ENCODE results near the gene RTKN2. TPM values are rescaled to one million over a fixed set of nuclear protein-coding genes. Genes with fewer than 3 reads are reported as not detected.
"Not testable (repeated sequence)": the region's sequence is repeated elsewhere in the genome, so short reads cannot be mapped to it uniquely, and the experiment has no call there.

RTKN2 gene
- total RNA-seq, 4 donors from 2014 or later, result 0.49 to 1.6 (median 1.2) TPM; not detected in 1

GRCh38 chr10:62244785-62245467, 23.7 kb downstream of the RTKN2 start:
- no peaks in the 10 kb centered on the region for H3K9me3 ChIP-seq
- WGBS, 2 donors, result 45 to 48% methylated on average over 5 of the region's 5 CpGs
- peaks cover 0 to 4% of the 10 kb centered on the region in 2 donors for H3K4me1 ChIP-seq
- no peaks in the 10 kb centered on the region for H3K27me3 ChIP-seq
- H3K36me3 ChIP-seq, result no peaks in the 10 kb centered on the region
- no peak overlapping the region for H3K4me3 ChIP-seq (replicated peaks in 1 of 3)
- H3K27ac ChIP-seq, result no peak overlapping the region
- TF ChIP-seq CTCF (IDR thresholded peaks at IDR 0.05) (peak; percentile 59 to 79 (median 72)), POLR2A (IDR thresholded peaks at IDR 0.05) (no peak)
- peak in 1 of 2 donors; percentile 7 for DNase-seq
- intact Hi-C loops (cut with DNase I), result loop anchor here (5.0 to 10.0 kb wide), 2 partner anchors 208 to 350 kb away; no protein-coding TSS in a partner anchor

GRCh38 chr10:62244088-62244487, 24.6 kb downstream of the RTKN2 start:
- 89 to 91% methylated on average over 3 of the region's 3 CpGs for WGBS, 2 donors
- no peaks in the 10 kb centered on the region for H3K27me3 ChIP-seq
- H3K27ac ChIP-seq, result no peak overlapping the region
- no peak overlapping the region for H3K4me3 ChIP-seq (replicated peaks in 1 of 3)
- no peaks in the 10 kb centered on the region for H3K9me3 ChIP-seq
- no peaks in the 10 kb centered on the region for H3K36me3 ChIP-seq
- no peak for DNase-seq
- intact Hi-C loops (cut with DNase I), result loop anchor here (5.0 to 10.0 kb wide), 2 partner anchors 207 to 349 kb away; no protein-coding TSS in a partner anchor
- no peak for TF ChIP-seq POLR2A (IDR thresholded peaks at IDR 0.05)
- TF ChIP-seq CTCF (IDR thresholded peaks at IDR 0.05), result no peak
- H3K4me1 ChIP-seq, result peaks cover 0 to 4% of the 10 kb centered on the region in 2 donors

- TF ChIP-seq POLR2A (IDR thresholded peaks at IDR 0.05) (no peak), CTCF (IDR thresholded peaks at IDR 0.05) (no peak)
- WGBS, 2 donors, result 88 to 90% methylated on average over 2 of the region's 2 CpGs
- H3K27me3 ChIP-seq, result no peaks in the 10 kb centered on the region
- no peaks in the 10 kb centered on the region for H3K9me3 ChIP-seq
- no peak overlapping the region for H3K27ac ChIP-seq
- intact Hi-C loops (cut with DNase I), result loop anchor here (5.0 to 10.0 kb wide), 2 partner anchors 206 to 349 kb away; no protein-coding TSS in a partner anchor
- peaks cover 0 to 4% of the 10 kb centered on the region in 2 donors for H3K4me1 ChIP-seq
- no peaks in the 10 kb centered on the region for H3K36me3 ChIP-seq
- H3K4me3 ChIP-seq (replicated peaks in 1 of 3), result no peak overlapping the region
- DNase-seq, result no peak
Observed at GRCh38 chr10:62243647-62243997, 25.0 kb downstream of the RTKN2 start.

- H3K9me3 ChIP-seq; H3K36me3 ChIP-seq; DNase-seq; H3K4me3 ChIP-seq (replicated peaks in 1 of 3); H3K27me3 ChIP-seq; H3K4me1 ChIP-seq; H3K27ac ChIP-seq: not testable (repeated sequence)
- 88 to 90% methylated on average over 4 of the region's 4 CpGs for WGBS, 2 donors
- intact Hi-C loops (cut with DNase I), result loop anchor here (5.0 to 10.0 kb wide), 2 partner anchors 206 to 348 kb away; no protein-coding TSS in a partner anchor
Observed at GRCh38 chr10:62242965-62243646, 25.5 kb downstream of the RTKN2 start.

GRCh38 chr10:62241521-62241920, 27.1 kb downstream of the RTKN2 start:
- not testable (repeated sequence) for H3K27me3 ChIP-seq; DNase-seq; H3K27ac ChIP-seq; H3K4me1 ChIP-seq; H3K4me3 ChIP-seq (replicated peaks in 1 of 3); H3K36me3 ChIP-seq; H3K9me3 ChIP-seq
- WGBS, 2 donors, result 85 to 100% methylated on average over 4 of the region's 4 CpGs
- intact Hi-C loops (cut with DNase I), result loop anchor here (5.0 to 10.0 kb wide), 2 partner anchors 204 to 347 kb away; no protein-coding TSS in a partner anchor

GRCh38 chr10:62239994-62240393, 28.6 kb downstream of the RTKN2 start:
- intact Hi-C loops (cut with DNase I), result loop anchor here (5.0 to 10.0 kb wide), 2 partner anchors 203 to 345 kb away; no protein-coding TSS in a partner anchor
- TF ChIP-seq CTCF (IDR thresholded peaks at IDR 0.05) (no peak), POLR2A (IDR thresholded peaks at IDR 0.05) (no peak)
- no peak overlapping the region for H3K4me3 ChIP-seq (replicated peaks in 1 of 3)
- H3K9me3 ChIP-seq, result no peaks in the 10 kb centered on the region
- no peak for DNase-seq
- WGBS, 2 donors, result 81 to 85% methylated on average over 5 of the region's 5 CpGs
- H3K4me1 ChIP-seq, result peaks cover 0 to 4% of the 10 kb centered on the region in 2 donors
- no peaks in the 10 kb centered on the region for H3K36me3 ChIP-seq
- H3K27ac ChIP-seq, result no peak overlapping the region
- no peaks in the 10 kb centered on the region for H3K27me3 ChIP-seq
